AG09319 (cell line): ENCODE results near the gene CCDC92.

Experiments
- DNase-seq: peaks from one replicate; pipeline ENCODE4 v3.0.0-alpha.2; 2010; ENCODE audit warnings: low read depth; ENCODE audit errors: extremely low read depth
- TF ChIP-seq, protein P1 (sequence below): IDR thresholded peaks from 2 replicates; pipeline ENCODE4 v1.5.1; 2011; ENCODE audit warnings: low read depth, mild to moderate bottlenecking, inconsistent platforms, low read length, moderate library complexity

The CCDC92 gene

GRCh38 chr12:124007826-124008570 is 35.4 kb upstream of the CCDC92 start:
- DNase-seq = no peak
- TF ChIP-seq, protein P1, sequence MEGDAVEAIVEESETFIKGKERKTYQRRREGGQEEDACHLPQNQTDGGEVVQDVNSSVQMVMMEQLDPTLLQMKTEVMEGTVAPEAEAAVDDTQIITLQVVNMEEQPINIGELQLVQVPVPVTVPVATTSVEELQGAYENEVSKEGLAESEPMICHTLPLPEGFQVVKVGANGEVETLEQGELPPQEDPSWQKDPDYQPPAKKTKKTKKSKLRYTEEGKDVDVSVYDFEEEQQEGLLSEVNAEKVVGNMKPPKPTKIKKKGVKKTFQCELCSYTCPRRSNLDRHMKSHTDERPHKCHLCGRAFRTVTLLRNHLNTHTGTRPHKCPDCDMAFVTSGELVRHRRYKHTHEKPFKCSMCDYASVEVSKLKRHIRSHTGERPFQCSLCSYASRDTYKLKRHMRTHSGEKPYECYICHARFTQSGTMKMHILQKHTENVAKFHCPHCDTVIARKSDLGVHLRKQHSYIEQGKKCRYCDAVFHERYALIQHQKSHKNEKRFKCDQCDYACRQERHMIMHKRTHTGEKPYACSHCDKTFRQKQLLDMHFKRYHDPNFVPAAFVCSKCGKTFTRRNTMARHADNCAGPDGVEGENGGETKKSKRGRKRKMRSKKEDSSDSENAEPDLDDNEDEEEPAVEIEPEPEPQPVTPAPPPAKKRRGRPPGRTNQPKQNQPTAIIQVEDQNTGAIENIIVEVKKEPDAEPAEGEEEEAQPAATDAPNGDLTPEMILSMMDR = no peak

- no peak for DNase-seq
- TF ChIP-seq, protein P1 = no peak
These were observed 34.4 kb upstream of the CCDC92 start for GRCh38 chr12:124006846-124007713.

DNA sequence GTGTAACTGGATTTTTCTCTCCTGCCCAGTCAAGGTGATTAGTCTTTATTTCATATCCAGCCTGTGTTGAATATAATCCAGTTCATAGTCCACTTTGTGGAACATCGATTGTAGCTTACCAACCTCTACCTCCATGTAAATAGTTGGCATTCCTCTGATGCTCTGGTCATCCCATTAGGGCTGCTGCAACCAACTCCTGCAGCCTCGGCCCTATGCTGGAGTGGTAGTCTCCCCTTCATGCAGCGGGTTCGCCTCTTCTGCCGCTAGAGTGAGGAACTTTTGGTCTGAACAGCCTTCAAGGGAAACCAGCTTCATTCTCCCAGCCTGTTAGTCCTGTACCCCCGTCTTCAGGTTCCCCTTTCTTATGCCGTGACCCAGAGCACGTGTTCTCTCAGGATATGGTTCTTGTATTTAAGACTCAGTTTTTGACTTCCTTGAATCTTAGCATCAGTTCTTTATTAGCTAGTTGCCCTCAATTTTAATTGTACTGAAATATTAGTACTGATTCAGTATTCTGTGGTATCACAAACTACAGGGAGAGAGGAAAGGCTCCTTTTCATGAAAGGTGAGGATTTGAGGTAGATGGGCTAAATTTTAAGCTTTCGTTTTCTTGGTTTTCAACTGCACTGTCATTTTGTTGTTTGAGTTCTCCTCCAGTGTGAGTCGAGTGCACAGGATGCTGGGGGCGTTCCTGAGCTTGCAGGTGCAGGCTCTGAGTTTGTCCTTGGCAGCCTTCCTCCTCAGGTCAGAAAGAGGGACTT is 33.6 kb upstream of the CCDC92 start:
- TF ChIP-seq, protein P1 = no peak
- no peak for DNase-seq

DNA sequence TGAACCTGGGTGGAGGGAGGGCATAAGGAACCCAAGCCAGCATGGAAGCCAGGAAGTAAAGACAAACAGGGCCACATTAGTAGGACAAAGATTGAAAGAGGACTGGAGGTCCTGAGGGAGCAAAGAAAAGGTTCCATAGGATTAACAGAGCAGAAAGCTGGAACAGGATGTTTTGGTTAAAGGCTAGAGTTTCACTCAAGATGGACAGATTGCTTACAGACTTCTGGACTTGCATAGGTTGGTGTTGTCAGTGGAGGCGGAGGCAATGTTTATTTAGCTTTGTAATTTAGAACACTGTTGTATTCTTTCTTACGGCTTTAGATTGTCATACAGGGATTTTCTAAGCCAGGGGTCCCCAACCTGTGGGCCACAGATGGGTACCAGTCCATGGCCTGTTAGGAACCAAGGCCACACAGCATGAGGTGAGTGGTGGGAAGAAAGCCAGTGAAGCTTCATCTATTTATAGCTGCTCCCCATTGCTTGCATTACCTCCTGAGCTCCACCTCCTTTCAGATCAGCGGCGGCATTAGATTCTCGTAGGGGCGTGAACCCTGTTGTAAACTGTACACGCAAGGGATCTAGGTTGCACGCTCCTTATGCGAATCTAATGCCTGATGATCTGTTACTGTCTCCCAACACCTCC is 31.7 kb upstream of the CCDC92 start:
- DNase-seq = no peak
- TF ChIP-seq, protein P1 = no peak

DNA sequence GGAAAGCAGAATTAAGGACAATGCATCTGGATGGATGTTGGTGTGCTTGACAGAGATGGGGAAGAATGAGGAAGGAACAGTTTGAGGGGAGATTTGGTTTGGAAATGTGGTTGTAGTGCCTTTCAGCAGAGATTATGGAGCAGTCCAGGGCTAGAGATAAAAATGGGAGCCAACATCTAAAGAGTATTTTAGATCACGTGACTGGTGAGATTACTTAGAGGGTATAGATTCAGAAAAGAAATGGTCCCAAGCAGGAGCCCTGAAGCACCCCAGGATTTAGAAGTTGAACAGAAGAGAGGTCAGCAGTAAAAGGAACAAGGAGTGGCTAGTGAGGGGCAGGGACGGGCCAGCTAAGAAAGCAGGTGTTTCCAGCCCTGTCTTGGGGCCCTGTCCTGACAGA is 30.0 kb upstream of the CCDC92 start:
- no peak for DNase-seq
- TF ChIP-seq, protein P1 = no peak

DNA sequence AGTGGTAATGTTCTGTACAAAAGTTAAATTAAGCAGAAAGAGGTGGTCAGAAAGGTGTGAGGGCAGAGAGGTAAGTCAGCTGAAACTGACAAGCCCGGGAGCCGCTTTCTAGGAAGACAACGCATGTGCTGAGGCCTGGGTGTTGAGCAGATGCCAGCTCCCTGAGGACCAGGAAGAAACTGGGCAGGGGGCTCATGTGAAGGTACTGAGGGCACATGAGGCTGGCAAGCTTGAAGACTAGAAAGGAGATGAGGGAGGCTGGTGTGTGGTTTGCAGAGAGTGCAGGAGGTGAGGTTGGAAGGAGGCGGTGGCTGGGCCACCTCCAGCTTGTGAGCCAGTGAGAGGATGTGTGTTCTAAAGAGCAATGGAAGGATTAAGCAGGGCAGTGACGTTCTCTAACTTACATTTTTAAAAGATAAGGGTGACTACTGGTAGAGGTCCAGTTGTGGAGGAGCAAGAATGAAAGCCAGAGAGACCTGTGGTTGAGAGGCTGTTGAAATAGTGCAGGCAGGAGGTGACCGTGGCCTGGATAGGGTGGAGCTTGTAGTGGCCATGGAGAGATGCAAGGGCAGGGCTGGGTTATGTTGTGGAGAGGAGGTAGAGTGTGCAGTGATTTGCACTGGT is 29.5 kb upstream of the CCDC92 start:
- no peak for DNase-seq
- TF ChIP-seq, protein P1 = no peak
